H1 (cell line): ENCODE data around the gene ERO1B. TPM values are rescaled to one million over a fixed set of nuclear protein-coding genes. Genes with fewer than 3 reads are reported as not detected.

ENCODE experiments used
- BCL11A ChIP-seq, 2 experiments: IDR thresholded peaks; one replicate each; pipeline ENCODE4 v1.6.1; 2011; ENCODE audit warnings: low read depth in 2 of 2, low read length in 2 of 2, mild to moderate bottlenecking in 2 of 2
- CBX8 ChIP-seq: fragments of 300-800, 300-1000 bp; sonication (generic); IDR thresholded peaks from 2 replicates; pipeline ENCODE4 v1.7.1; 2016; ENCODE audit warnings: low read depth, low read length, borderline replicate concordance
- EZH2 ChIP-seq: fragments of 200-600 bp; sonication (generic); IDR thresholded peaks from 2 replicates; pipeline ENCODE4 v1.7.1; 2012; ENCODE audit warnings: low read depth, mild to moderate bottlenecking, moderate library complexity, low read length, inconsistent platforms; ENCODE audit not compliant: severe bottlenecking
- NRF1 ChIP-seq: IDR thresholded peaks from 2 replicates; pipeline ENCODE4 v1.6.1; 2011; ENCODE audit warnings: mild to moderate bottlenecking, low read depth, low read length, improper control_type of control experiment
- ZNF274 ChIP-seq: IDR thresholded peaks from 2 replicates; pipeline ENCODE4 v1.7.0; 2012; ENCODE audit warnings: low read length, borderline replicate concordance; ENCODE audit errors: extremely low read depth
- polyA plus RNA-seq, 7 experiments: library from polyadenylated mRNA; depleted of rRNA in 3 of 7; stranded (reverse) in 5 of 7; unstranded in 2 of 7; fragments of >200 nt in 5 of 7; fragments of 200-250 nt in 2 of 7; gene quantifications; 1 replicate in 5 of 7; 2 replicates in 1 of 7; 4 replicates in 1 of 7; pipeline versions ENCODE4 v1.2.1 to v1.2.3, GENCODE V29; 2011 to 2013; ENCODE audit warnings: missing spikeins in 2 of 7, mixed read lengths in 2 of 7
- total RNA-seq: library from RNA; stranded (reverse); fragmentation: NEBNext Ultra II Directional; extraction: Animal tissue kit (Norgen Biotek cat#: 25700); gene quantifications from 2 replicates; pipeline ENCODE4 v1.2.1, GENCODE V29; 2021

ERO1B gene
- total and polyA plus RNA-seq, 2 of the 8 experiments (the other 6 are each of a cell fraction or from before 2014, with no cell fraction given) = 0.74 to 5.6 TPM

GRCh38 chr1:236258114-236258622, 23.6 kb downstream of the ERO1B start (continued):
- TF ChIP-seq BCL11A (IDR thresholded peaks at IDR 0.05; ENCODE audit: low read depth in 2 of 2, low read length in 2 of 2) (no peak), EZH2 (no peak), NRF1 (no peak), CBX8 (no peak), ZNF274 (no peak)
